Measurements from ENCODE around the gene SLC41A3.

- TF ChIP-seq POLR2A (IDR thresholded peaks at IDR 0.05) (no peak), CTCF (IDR thresholded peaks at IDR 0.05) (no peak), POLR2AphosphoS5 (IDR thresholded peaks at IDR 0.05) (no peak)
Measured at GRCh38 chr3:126029241-126029640, 54.7 kb downstream of the SLC41A3 start.
